Keratinocyte (primary cell): Measurements from ENCODE around the gene ZNF644. TPM values are rescaled to one million over a fixed set of nuclear protein-coding genes. Genes with fewer than 3 reads are reported as not detected.

Experiments used
- DNase-seq: peaks from one replicate; pipeline ENCODE4 v3.0.0-alpha.2; 2011; ENCODE audit warnings: low read depth, missing footprints, low spot score
- FAIRE-seq: peaks from 2 replicates; lab custom pipeline; 2011; peaks lifted over from hg19 to GRCh38; lab: Jason Lieb, UNC
- H2AFZ ChIP-seq: 2 replicates; pipeline ENCODE4 v1.6.0; 2012; ENCODE audit warnings: low read length, control low read depth, inconsistent platforms; ENCODE audit not compliant: control insufficient read depth
- H3K27ac ChIP-seq: 2 replicates; pipeline ENCODE4 v1.5.1; 2011; ENCODE audit warnings: low read length; ENCODE audit not compliant: control insufficient read depth, insufficient read depth
- H3K27me3 ChIP-seq: 3 replicates; pipeline ENCODE4 v1.6.0; 2011; ENCODE audit warnings: low read length; ENCODE audit not compliant: control insufficient read depth, insufficient read depth; ENCODE audit errors: extremely low read depth
- H3K36me3 ChIP-seq, 2 experiments: 2 replicates in 1 of 2; 3 replicates in 1 of 2; pipeline ENCODE4 v1.5.1; 2011; ENCODE audit warnings: low read length in 2 of 2, mild to moderate bottlenecking in 1 of 2; ENCODE audit not compliant: control insufficient read depth in 2 of 2, insufficient read depth in 2 of 2; ENCODE audit errors: extremely low read depth in 1 of 2
- H3K4me1 ChIP-seq: 3 replicates; pipeline ENCODE4 v1.5.1; 2011; ENCODE audit warnings: low read length; ENCODE audit not compliant: control insufficient read depth, insufficient read depth; ENCODE audit errors: extremely low read depth
- H3K4me2 ChIP-seq: 3 replicates; pipeline ENCODE4 v1.6.0; 2011; ENCODE audit warnings: low read depth, low read length; ENCODE audit not compliant: control insufficient read depth, insufficient read depth; ENCODE audit errors: extremely low read depth
- H3K4me3 ChIP-seq, 3 experiments: fragments of 200-600 bp in 1 of 3; sonication (generic) in 1 of 3; 2 replicates in 2 of 3; 3 replicates in 1 of 3; pipeline ENCODE4 v1.5.1; 2011 to 2016; ENCODE audit warnings: low read length in 3 of 3, mild to moderate bottlenecking in 3 of 3, control low read depth in 2 of 3, inconsistent platforms in 1 of 3, low read depth in 1 of 3, mixed read lengths in 1 of 3, mixed run types in 1 of 3, moderate library complexity in 1 of 3; ENCODE audit not compliant: control insufficient read depth in 2 of 3, insufficient read depth in 2 of 3; ENCODE audit errors: extremely low read depth in 1 of 3
- H3K79me2 ChIP-seq: 2 replicates; pipeline ENCODE4 v1.6.0; 2012; ENCODE audit warnings: low read length; ENCODE audit not compliant: control insufficient read depth, insufficient read depth
- H3K9ac ChIP-seq: 3 replicates; pipeline ENCODE4 v1.6.0; 2011; ENCODE audit warnings: low read length; ENCODE audit not compliant: control insufficient read depth, insufficient read depth; ENCODE audit errors: extremely low read depth
- H3K9me1 ChIP-seq: 3 replicates; pipeline ENCODE4 v1.6.0; 2011; ENCODE audit warnings: low read length; ENCODE audit not compliant: control insufficient read depth, insufficient read depth; ENCODE audit errors: extremely low read depth
- H3K9me3 ChIP-seq: 2 replicates; pipeline ENCODE4 v1.5.1; 2012; ENCODE audit warnings: low read depth, low read length; ENCODE audit not compliant: control insufficient read depth
- H4K20me1 ChIP-seq: 3 replicates; pipeline ENCODE4 v1.6.0; 2011; ENCODE audit warnings: low read length; ENCODE audit not compliant: control insufficient read depth, insufficient read depth; ENCODE audit errors: extremely low read depth
- CTCF ChIP-seq, 3 experiments: IDR thresholded peaks in 1 of 3; conservative IDR thresholded peaks in 1 of 3; optimal IDR thresholded peaks in 1 of 3; 2 replicates in 2 of 3; 3 replicates in 1 of 3; pipeline versions ENCODE3 to v1.5.1; 2011; ENCODE audit warnings: low read length in 3 of 3, mild to moderate bottlenecking in 3 of 3, moderate library complexity in 2 of 3, control low read depth in 1 of 3, inconsistent platforms in 1 of 3; ENCODE audit not compliant: insufficient read depth in 2 of 3; ENCODE audit errors: extremely low read depth in 1 of 3
- EZH2 ChIP-seq: IDR thresholded peaks from one replicate; pipeline ENCODE4 v1.6.1; 2012; ENCODE audit warnings: inconsistent platforms, mild to moderate bottlenecking, low read length, moderate library complexity
- dilution Hi-C: fragments of 300-500 bp; cut with MboI; formaldehyde crosslinking; loops from one replicate; pipeline ENCODE4 v1.7.0; 2020; ENCODE audit warnings: low sequenced_read_pairs; ENCODE audit not compliant: extremely low pct_ligation_motif_present
- polyA plus RNA-seq, 5 experiments: library from polyadenylated mRNA; depleted of rRNA in 3 of 5; stranded (reverse) in 3 of 5; stranded (forward) in 1 of 5; unstranded in 1 of 5; fragments of >200 nt; gene quantifications; 1 replicate in 1 of 5; 2 replicates in 3 of 5; 3 replicates in 1 of 5; pipeline versions ENCODE4 v1.2.1 to v1.2.3, GENCODE V29; 2011 to 2012; ENCODE audit warnings: missing spikeins in 2 of 5, low read depth in 1 of 5, low replicate concordance in 1 of 5

Gene ZNF644
- polyA plus RNA-seq, 1 donor (not counting 4 experiments of a cell fraction or from before 2014, with no cell fraction given) = 19.1 TPM

- H3K4me2 ChIP-seq = no peak overlapping the region
- H3K27me3 ChIP-seq = no peaks in the 10 kb centered on the region
- no peaks in the 10 kb centered on the region for H3K36me3 ChIP-seq
- no peak overlapping the region for H3K4me3 ChIP-seq
- no peaks in the 10 kb centered on the region for H3K9me1 ChIP-seq
- TF ChIP-seq CTCF (optimal IDR thresholded peaks at IDR 0.05 in 1 of 3, IDR thresholded peaks at IDR 0.05 in 1 of 3, conservative IDR thresholded peaks at IDR 0.05 in 1 of 3; ENCODE audit: extremely low read depth in 1 of 3, insufficient read depth in 2 of 3, low read length in 3 of 3) = no peak
- no peak for TF ChIP-seq EZH2
- FAIRE-seq (no peak), DNase-seq (no peak)
- no peaks in the 10 kb centered on the region for H3K4me1 ChIP-seq
- H3K27ac ChIP-seq = no peak overlapping the region
- peaks cover 93% of the 10 kb centered on the region for H3K79me2 ChIP-seq
- H3K9me3 ChIP-seq = no peaks in the 10 kb centered on the region
- H3K9ac ChIP-seq = no peak overlapping the region
- dilution Hi-C loops = no loop called here
- H2AFZ ChIP-seq = no peak overlapping the region
- H4K20me1 ChIP-seq = peaks cover 3% of the 10 kb centered on the region
These were observed 34.9 kb downstream of the ZNF644 start for GRCh38 chr1:90986953-90987352.

GRCh38 chr1:90977522-90977921, 44.3 kb downstream of the ZNF644 start:
- Histone ChIP-seq H3K4me3 (no peak overlapping the region), H3K27me3 (no peaks in the 10 kb centered on the region), H2AFZ (no peak overlapping the region), H3K79me2 (peaks cover 35% of the 10 kb centered on the region), H3K9ac (no peak overlapping the region), H3K9me1 (no peaks in the 10 kb centered on the region), H3K36me3 (no peaks in the 10 kb centered on the region), H3K9me3 (no peaks in the 10 kb centered on the region), H3K4me1 (peaks cover 11% of the 10 kb centered on the region), H3K27ac (no peak overlapping the region), H4K20me1 (no peaks in the 10 kb centered on the region), H3K4me2 (no peak overlapping the region)
- FAIRE-seq (no peak), DNase-seq (no peak)
- TF ChIP-seq EZH2 (no peak), CTCF (optimal IDR thresholded peaks at IDR 0.05 in 1 of 3, IDR thresholded peaks at IDR 0.05 in 1 of 3, conservative IDR thresholded peaks at IDR 0.05 in 1 of 3; ENCODE audit: extremely low read depth in 1 of 3, insufficient read depth in 2 of 3, low read length in 3 of 3) (no peak)
- dilution Hi-C loops = no loop called here
